ENCODE data around the gene UCP2.
"Not testable (repeated sequence)": the region's sequence is repeated elsewhere in the genome, so short reads cannot be mapped to it uniquely, and the experiment has no call there.

Gene UCP2

DNA sequence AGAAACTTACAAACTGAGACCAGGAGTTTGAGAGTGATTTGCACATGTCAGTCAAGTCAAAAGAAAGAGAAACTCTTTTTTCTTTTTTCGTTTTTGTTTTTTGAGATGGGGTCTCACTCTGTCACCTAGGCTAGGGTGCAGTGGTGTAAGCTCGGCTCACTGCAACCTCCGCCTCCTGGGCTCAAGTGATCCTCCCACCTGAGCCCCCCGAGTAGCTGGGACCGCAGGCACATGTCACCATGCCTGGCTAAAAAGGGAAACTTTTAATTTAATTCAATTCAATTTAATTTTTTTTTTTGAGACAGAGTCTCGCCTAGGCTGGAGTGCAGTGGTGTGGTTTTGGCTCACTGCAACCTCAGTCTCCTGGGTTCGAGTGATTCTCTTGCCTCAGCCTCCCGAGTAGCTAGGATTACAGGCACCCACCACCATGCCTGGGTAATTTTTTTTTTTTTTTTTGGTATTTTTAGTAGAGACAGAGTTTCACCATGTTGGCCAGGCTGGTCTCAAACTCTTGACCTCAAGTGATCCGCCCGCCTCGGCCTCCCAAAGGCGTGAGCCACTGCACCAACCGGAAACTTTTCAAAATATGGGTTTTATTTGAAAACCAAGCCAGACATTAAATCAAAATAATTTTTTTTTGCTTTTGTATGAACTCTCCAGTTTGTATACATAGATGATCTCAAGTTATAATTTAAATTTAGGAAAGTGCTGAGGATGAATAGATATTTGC is 16.4 kb upstream of the UCP2 start:
- H3K4me3 ChIP-seq (ENCODE audit: low read length), result no peak overlapping the region
- no peak for DNase-seq (ENCODE audit: low read depth, low spot score)

DNA sequence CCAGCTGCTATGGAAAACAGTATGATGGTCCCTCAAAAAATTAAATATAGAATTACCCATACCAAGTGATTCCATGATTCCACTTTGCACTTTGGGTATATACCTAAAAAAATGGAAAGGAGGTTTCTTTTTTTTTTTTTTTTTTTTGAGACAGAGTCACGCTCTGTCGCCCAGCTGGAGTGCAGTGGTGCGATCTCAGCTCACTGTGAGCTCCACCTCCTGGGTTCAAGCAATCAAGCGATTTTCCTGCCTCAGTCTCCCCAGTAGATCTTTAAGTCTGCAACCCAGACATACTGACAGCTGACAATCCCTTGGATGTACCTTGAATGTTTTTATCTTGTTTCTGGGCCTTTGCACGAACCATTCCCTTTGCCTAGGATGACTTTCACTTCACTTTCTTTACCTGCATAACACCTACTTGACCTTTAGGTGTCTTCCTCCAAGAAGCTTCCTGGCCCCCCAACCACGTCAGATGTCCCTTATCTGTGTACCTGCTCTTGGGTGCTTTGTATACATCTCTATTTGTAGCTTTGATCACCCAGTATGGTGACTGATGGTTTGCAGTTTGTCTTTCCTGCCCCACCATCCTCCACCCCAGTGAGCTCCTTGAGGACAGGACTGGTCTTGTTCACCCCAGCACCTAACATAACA is 14.6 kb upstream of the UCP2 start:
- DNase-seq (ENCODE audit: low read depth, low spot score), result no peak
- H3K4me3 ChIP-seq (ENCODE audit: low read length), result no peak overlapping the region

DNA sequence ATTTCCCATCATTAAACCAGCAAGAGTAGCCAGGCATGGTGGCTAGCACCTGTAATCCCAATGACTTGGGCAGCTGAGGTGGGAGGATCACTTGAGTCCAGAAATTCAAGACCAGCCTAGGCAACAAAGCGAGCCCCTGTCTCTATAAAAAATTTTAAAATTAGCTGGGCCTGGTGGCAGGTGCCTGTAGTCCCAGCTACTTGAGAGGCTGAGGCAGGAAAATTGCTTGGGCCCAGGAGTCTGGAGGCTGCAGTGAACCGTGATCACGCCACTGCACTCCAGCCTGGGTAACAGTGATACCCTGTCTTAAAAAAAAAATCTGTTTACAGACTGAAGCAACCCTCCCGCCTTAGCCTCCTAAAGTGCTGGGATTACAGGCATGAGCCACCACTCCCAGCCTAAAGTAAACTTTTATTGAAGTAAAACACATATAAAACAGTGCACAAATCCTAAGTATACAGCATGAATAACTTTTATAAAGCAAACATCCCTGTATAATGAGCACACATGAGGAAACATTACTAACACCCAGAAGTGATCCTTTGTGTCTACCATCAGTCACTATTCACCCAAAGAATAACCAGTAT is 13.6 kb upstream of the UCP2 start:
- H3K4me3 ChIP-seq (ENCODE audit: low read length), result no peak overlapping the region
- no peak for DNase-seq (ENCODE audit: low read depth, low spot score)

DNA sequence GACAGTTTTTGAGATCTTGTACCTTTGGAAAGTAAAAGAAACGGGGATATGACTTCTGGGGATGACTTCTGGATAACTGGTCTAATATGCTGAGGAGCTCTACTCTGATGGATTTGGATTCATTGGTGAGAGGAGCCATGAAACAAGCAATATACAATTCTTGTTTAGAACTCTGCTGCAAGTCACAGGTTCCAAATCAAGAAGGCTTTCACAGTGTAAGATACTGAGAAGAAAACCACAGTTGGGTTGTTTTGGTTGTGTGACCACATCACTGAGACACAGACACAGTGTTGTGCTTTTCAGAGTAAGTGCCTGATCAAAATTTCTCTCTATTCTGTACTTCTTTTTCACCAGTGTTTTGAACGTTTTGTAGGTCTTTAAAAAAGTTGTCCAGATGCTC is 13.1 kb upstream of the UCP2 start:
- no peak overlapping the region for H3K4me3 ChIP-seq (ENCODE audit: low read length)
- peak; percentile 73 for DNase-seq (ENCODE audit: low read depth, low spot score)

DNA sequence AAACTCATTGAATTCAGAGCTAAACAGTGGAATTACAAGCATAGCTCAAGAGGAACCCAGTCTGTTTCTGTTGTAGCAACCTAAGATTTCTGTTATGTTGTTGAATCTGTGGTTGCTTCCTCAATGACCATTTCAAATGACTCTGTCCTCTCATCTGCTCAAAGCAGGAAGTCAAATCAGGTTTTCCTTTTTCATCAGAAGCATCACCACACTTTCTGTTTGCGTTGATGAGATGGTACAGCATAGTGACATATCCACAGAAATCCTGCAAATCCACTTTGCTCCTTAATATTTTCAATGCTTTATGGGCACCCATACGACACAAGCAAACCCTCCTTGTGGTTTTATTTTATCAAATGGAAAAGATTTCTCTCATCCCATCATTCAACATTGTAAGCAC is 12.6 kb upstream of the UCP2 start:
- no peak overlapping the region for H3K4me3 ChIP-seq (ENCODE audit: low read length)
- peak; percentile 69 for DNase-seq (ENCODE audit: low read depth, low spot score)

DNA sequence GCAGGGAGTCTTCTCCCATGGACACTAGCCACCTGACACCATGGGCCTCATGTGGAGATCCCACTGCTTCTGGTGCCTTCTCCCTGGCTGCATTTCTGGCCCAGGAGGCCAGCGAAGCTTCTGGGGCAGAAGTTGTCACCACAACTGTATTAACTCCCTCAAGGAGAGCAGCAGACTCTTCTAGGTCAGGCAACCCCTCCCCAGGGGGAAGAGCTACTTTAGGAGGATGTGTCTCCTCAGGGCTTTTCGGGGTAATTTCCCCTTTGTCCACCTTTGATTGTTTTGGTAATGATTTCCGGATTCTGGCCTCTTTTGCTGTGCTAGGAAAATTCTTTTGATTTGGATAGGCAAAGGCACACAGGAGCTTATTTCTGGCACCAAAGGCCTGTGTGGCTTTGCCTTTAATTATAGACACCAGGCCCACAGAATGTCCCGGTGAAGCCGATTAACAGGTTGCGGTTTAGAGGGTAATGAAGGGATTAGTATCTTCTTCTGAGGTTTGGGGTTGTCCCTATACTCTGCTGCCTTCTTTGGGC is 8.9 kb upstream of the UCP2 start:
- no peak overlapping the region for H3K4me3 ChIP-seq (ENCODE audit: low read length)
- no peak for DNase-seq (ENCODE audit: low read depth, low spot score)

DNA sequence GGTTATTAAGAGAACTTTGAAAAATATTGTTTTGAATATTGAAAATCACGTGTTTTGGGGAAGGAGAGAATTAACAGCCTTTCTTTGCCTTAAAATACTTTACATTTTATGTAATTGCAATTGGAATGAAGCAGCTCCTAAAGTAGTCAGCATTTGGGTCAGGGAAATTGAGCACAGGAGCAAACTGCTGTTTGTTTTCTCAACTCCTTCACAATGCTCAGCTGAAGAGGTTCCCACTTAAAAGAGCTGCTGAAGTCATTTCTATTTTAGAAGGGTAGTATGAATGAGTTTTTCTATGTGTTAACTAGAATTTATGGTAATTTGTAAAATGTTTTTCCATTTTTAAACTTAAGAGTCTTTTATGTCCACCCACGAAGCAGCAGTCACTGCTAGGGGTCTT is 8.1 kb upstream of the UCP2 start:
- no peak overlapping the region for H3K4me3 ChIP-seq (ENCODE audit: low read length)
- no peak for DNase-seq (ENCODE audit: low read depth, low spot score)

DNA sequence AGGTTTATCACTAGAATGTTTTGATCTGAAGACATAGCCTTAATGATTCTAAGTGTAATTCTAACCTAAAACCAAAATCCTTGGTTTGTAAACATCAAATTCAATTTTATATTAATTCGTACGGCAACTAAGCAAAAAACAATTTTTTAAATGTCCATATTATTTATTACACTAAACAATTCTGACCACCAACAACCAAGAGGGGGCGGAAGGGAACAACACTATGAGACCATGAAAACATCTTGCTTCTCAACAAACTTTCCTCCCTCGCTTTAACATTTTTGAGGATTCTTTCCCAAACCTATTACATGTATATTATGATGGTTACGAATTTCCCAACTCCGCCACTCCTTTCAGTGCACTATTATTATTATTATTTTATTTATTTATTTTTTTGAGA is 6.5 kb upstream of the UCP2 start:
- no peak for DNase-seq (ENCODE audit: low read depth, low spot score)
- no peak overlapping the region for H3K4me3 ChIP-seq (ENCODE audit: low read length)

DNA sequence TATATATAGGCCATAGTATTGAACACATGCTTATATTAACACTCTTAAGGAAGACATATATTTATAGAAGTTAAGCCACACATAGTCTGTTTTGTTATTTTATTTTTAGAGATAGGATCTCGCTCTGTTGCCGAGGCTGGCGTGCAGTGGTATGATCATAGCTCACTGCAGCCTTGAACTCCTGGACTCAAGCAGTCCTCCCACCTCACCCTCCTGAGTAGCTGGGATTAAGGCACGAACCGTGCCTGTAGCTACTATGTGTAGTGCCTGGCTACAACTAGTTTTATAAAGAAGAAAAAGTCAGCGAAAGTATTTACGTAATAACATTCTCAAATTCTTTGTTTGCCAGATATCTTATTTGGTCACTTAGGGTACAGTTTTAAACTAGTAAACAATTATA is 5.6 kb upstream of the UCP2 start:
- no peak overlapping the region for H3K4me3 ChIP-seq (ENCODE audit: low read length)

DNA sequence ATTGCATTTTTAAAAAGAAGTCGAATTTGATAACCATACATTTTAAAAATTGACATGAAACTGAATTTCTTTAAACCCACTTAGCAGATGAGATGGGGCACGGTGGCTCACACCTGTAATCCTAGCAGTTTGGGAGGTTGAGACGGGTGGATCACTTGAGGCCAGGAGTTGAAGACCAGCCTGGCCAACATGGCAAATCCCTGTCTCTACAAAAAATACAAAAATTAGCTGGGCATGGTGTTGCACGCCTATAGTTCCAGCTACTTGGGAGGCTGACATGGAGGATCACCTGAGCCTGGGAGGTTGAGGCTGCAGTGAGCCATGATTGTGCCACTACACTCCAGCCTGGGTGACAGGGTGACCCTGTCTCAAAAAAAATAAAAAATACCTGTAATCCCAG is 3.0 kb upstream of the UCP2 start:
- not testable (repeated sequence) for H3K4me3 ChIP-seq (ENCODE audit: low read length); DNase-seq (ENCODE audit: low read depth, low spot score)

More for the DNA sequence above, 5.6 kb upstream of the UCP2 start:
- no peak for DNase-seq (ENCODE audit: low read depth, low spot score)

DNA sequence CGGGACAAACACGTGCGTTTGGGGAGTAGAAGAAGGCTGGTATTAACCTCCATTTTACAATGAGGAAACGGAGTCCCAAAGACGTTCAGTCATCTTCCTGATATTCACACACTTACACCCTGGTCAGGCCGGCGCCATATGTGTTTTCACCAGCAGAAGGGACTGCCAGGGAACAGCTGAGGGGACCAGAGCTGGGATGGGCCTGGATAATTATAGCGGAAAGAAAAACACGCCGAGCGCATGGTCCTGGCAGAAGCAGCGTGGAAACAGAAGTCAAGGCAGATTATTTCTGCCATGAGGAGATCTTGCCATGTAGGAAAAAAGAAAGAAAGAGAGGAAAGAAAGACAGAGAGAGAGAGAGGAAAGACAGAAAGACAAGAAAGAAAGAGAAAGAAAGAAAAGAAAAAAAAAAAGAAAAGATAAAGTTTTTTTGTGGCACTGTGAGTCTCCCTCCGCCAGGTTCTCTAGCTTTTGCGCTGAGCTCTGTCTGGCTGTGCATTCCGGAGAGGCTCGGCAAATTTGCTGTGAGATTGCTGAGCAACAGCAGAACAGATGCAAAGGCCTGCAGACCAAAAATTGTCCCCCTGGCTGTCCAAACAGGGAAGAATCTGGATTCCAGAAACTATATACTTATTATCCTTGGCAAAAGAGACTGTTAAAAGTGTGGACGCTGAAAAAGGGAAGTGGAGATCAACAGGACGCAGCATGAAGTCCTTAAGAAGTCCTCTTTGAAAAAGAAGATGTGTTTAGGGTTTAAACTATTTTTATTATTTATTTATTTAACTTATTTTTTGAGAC is 1.3 kb upstream of the UCP2 start:
- peak overlapping the region; percentile 86 for H3K4me3 ChIP-seq (ENCODE audit: low read length)
- no peak for DNase-seq (ENCODE audit: low read depth, low spot score)

DNA sequence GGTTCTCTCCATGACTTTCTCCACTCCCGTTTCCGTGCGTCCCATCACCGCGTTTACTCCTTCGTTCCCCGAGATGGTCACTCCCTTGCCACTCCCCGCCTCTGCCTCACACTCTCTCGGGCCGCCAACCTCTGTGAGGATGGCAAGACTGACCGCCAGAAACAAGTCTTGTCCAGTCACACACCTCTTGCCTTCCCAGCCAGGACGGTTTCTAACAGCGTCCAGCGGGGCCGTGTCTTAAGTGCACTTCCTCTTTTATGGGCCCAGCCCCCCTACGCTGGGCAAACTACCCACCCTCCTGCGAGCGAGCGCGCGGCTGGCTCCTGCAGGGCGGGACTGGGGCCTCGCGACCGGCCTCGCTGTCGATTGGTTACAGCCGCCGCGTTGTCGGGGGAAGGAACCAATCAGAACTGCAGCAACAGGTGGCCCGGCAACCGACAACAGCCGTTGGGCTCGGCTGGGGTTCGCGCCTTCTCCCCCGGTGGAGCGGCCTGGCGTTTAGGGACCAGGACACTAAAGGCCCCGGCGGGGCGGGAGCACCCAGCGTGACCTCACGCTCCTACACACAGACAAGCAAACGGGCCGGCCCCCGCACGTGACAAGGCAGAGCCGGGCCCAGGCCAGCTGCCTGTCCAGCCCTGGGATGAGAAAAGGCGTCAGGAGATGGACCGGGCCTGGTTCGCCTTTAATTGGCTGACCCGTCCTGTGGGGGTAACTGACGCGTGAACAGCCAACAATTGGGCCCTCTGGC is 522 bp upstream of the UCP2 start:
- DNase-seq (ENCODE audit: low read depth, low spot score), result peak; percentile 95
- peak overlapping the region; percentile 86 for H3K4me3 ChIP-seq (ENCODE audit: low read length)

DNA sequence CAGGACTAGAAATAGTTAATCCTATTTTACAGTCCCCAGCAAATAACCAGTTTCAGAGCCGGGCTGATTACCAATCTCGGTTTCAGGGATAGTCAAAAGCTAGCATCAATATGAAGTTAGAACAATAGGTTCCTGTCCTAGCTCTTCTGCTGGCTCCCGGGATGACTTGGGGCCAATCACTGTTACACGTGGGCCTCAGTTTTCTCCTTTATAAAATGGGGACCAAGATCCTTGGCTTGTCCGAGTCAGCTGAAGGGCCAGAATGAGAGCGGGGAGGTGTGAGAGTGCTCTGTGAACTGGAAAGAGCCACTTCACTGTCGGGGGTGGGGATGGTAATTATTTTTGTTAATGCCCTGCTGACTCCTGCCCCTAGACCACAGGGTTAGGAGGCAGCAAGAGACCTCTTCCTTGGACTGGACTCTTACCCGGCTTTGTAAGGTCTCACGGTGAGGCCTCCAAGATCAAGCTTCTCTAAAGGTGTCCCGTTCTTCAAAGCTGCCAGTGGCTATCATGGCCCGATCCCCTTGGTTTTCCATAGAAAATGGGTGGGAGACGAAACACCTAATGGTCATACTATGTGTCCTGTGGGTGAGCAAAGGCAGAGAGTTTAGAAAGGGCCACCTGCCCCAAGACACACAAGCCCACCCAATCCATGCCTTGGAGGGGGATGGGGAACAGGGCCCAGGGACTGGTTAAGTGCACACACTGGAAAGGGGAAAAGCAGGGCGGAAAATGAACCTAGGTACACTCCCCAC is 1.4 kb downstream of the UCP2 start:
- peak overlapping the region; percentile 86 for H3K4me3 ChIP-seq (ENCODE audit: low read length)
- no peak for DNase-seq (ENCODE audit: low read depth, low spot score)

DNA sequence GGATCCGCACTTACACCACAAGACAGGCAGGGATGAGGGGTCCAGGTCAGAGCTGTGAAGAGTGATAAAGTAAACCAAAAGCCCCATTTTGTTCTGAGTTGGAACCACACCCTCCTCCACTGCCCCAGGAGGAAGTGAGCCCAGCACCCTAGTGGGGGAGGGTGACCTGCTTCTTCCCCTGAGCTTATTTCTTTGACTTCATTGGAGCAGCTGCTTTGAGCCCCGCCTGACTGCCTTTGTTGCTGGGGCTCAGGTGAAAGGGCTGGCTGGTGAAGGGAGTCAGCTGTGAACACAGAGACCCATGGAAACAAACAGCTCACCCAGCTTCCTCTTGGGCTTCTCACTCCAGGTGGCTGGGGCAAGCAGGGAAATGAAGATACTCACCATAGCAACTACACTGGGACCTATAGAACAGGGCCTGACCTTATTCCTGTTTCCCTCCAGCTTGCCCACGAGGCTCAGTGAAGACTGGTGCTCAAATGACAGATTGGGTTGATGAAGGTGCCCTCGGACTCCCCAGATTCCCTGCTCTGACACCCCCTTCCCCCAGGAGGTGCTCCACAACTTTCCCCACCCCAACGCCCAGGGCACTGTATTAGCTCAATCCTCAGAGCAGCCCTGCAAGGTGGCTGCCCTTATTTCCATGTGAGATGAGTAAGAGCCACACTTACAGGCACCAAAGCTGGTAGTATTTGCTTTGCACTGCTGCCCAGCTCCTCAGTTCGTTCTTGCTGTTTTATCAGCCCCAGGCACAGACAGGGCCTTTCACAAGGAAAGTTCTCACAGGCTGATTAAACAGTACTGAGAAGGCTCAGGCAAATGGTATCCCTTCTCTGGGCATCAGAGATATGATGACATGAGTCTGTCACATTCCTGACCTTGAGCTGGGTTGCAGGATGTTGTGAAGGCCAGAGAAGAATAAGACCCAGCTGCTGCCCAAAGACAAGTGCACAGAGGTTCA is 2.4 kb downstream of the UCP2 start:
- DNase-seq (ENCODE audit: low read depth, low spot score), result peak; percentile 93
- H3K4me3 ChIP-seq (ENCODE audit: low read length), result peak overlapping the region; percentile 86

DNA sequence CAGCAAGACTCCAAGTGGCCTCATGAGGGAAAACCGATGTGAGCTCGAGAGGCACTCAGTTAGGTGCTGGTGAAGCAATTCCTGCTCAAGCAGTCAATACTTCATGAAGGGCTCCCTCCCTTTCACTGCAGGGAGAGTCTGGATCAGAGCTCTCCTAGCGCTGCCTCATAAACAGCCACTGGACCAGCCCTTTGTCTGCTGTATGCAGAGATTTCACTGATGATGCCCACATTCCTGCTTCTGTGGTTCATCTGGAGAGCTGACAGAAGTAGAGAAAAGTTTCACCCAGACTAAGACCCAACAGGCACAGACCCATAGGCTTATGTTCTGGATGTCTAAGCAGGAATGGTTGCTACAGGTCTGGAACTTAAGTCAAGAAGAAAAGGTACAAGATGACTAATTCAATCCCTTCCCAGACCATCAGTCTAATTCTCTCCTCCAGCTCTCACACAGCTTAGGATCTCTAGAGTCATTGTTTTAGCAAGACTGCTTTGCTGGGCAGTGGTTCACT is 4.0 kb downstream of the UCP2 start:
- no peak overlapping the region for H3K4me3 ChIP-seq (ENCODE audit: low read length)
- DNase-seq (ENCODE audit: low read depth, low spot score), result no peak

DNA sequence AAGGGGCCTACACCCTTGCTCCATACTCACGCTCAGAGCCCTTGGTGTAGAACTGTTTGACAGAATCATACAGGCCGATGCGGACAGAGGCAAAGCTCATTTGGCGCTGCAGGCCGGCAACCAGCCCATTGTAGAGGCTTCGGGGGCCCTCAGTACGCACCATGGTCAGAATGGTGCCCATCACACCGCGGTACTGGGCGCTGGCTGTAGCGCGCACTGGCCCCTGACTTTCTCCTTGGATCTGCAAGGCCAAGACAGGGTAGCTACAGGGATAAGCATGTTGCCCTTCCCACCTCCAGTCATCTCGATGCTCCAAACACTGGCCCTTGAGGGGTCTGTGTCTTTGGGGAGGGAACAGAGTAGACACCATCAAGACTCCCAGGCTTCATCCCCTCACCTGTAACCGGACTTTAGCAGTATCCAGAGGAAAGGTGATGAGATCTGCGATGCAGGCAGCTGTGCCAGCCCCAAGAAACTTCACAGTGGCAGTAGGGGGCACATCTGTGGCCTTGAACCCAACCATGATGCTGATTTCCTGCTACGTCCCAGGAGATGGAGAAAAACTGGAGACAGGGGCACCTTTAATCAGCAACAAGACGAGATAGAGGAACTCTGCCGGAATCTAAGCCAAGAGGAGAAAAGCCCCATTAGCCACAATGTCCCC is 4.7 kb downstream of the UCP2 start:
- no peak overlapping the region for H3K4me3 ChIP-seq (ENCODE audit: low read length)
- DNase-seq (ENCODE audit: low read depth, low spot score), result no peak
